Adipocyte (in vitro differentiated cells): ENCODE data around the gene PRDM8.
"Not testable (repeated sequence)": the region's sequence is repeated elsewhere in the genome, so short reads cannot be mapped to it uniquely, and the experiment has no call there.

Experiments
- DNase-seq: peaks from one replicate; pipeline ENCODE4 v3.0.0-alpha.2; 2015; ENCODE audit warnings: low read depth
- H3K27me3 ChIP-seq: replicated peaks from 2 replicates; pipeline ENCODE4 v1.7.0; 2013; ENCODE audit warnings: mild to moderate bottlenecking, low read length, moderate library complexity; ENCODE audit not compliant: control insufficient read depth, insufficient read depth
- H3K36me3 ChIP-seq: 2 replicates; pipeline ENCODE4 v1.7.0; 2013; ENCODE audit warnings: low read length, mild to moderate bottlenecking, moderate library complexity; ENCODE audit not compliant: control insufficient read depth, insufficient read depth, severe bottlenecking
- H3K4me1 ChIP-seq: 2 replicates; pipeline ENCODE4 v1.7.0; 2013; ENCODE audit warnings: mild to moderate bottlenecking, low read length, moderate library complexity; ENCODE audit not compliant: control insufficient read depth, insufficient read depth
- H3K4me3 ChIP-seq: 2 replicates; pipeline ENCODE4 v1.7.0; 2013; ENCODE audit warnings: mild to moderate bottlenecking, low read length, moderate library complexity
- H3K9ac ChIP-seq: 2 replicates; pipeline ENCODE4 v1.7.0; 2013; ENCODE audit warnings: mild to moderate bottlenecking, low read length, moderate library complexity
- H3K9me3 ChIP-seq: 2 replicates; pipeline ENCODE4 v1.7.0; 2013; ENCODE audit warnings: mild to moderate bottlenecking, low read length, moderate library complexity; ENCODE audit not compliant: control insufficient read depth

The PRDM8 gene

DNA sequence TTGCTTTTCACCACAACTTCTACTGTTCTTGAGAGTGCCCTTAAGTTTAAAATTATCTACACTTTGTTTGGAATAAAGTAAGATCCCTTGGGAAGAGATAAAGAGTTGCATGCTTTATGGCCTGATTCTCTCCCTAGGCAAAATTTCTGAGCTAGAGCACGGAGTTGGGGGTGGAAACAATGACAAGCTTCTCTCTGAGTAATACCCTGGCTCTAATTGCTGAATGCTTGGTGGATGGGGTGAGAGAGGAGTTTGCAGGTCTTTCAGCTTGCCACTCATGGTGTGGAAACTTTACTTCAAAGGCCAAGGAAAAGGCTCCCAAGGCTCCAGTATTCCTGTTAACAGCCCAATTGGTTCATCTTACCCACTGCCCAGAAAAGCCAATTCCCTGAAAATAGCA, 26.1 kb upstream of the PRDM8 start:
- H3K27me3 ChIP-seq, result no peaks in the 10 kb centered on the region
- no peaks in the 10 kb centered on the region for H3K9me3 ChIP-seq

GRCh38 chr4:80171656-80172055, 25.6 kb upstream of the PRDM8 start:
- no peak for DNase-seq

More for the DNA sequence above, 26.1 kb upstream of the PRDM8 start:
- H3K4me1 ChIP-seq, result peaks cover 19% of the 10 kb centered on the region
- H3K9ac ChIP-seq, result peak overlapping the region; percentile 26
- peak; percentile 71 for DNase-seq
- no peaks in the 10 kb centered on the region for H3K36me3 ChIP-seq
- no peak overlapping the region for H3K4me3 ChIP-seq

GRCh38 chr4:80172203-80172602, 25.1 kb upstream of the PRDM8 start:
- H3K4me1 ChIP-seq, result peaks cover 19% of the 10 kb centered on the region

More at GRCh38 chr4:80171656-80172055, 25.6 kb upstream of the PRDM8 start:
- peaks cover 19% of the 10 kb centered on the region for H3K4me1 ChIP-seq
- no peak overlapping the region for H3K9ac ChIP-seq
- H3K9me3 ChIP-seq, result no peaks in the 10 kb centered on the region
- no peak overlapping the region for H3K4me3 ChIP-seq
- no peaks in the 10 kb centered on the region for H3K27me3 ChIP-seq
- no peaks in the 10 kb centered on the region for H3K36me3 ChIP-seq

DNA sequence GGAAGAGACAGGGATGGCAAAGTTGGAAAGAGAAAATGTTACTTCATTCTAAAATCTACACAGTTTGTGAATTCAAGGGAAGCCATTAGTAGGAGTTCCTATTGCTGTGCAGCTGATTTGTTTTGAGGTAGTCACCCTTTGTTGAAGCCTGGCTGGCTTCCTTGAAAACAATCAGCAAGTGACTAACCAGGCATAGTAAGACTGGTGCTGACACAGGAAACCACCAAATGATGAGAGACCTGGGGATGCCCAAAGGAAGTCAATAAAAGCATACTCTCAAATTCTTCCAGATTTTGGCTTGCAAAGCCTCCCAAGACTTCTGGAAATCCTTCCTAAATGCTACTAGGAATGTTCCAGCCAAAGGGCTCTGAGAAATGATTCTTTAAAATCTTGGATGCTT, 23.9 kb upstream of the PRDM8 start:
- Histone ChIP-seq H3K9me3 (peaks cover 2% of the 10 kb centered on the region), H3K36me3 (no peaks in the 10 kb centered on the region), H3K9ac (no peak overlapping the region), H3K27me3 (no peaks in the 10 kb centered on the region), H3K4me1 (peaks cover 19% of the 10 kb centered on the region), H3K4me3 (no peak overlapping the region)
- DNase-seq, result peak; percentile 38

More at GRCh38 chr4:80172203-80172602, 25.1 kb upstream of the PRDM8 start:
- no peak for DNase-seq
- no peaks in the 10 kb centered on the region for H3K9me3 ChIP-seq
- H3K4me3 ChIP-seq, result no peak overlapping the region
- H3K27me3 ChIP-seq, result no peaks in the 10 kb centered on the region
- no peaks in the 10 kb centered on the region for H3K36me3 ChIP-seq
- H3K9ac ChIP-seq, result no peak overlapping the region

- DNase-seq, result peak; percentile 20
- H3K4me1 ChIP-seq, result peaks cover 19% of the 10 kb centered on the region
- no peaks in the 10 kb centered on the region for H3K36me3 ChIP-seq
- peaks cover 7% of the 10 kb centered on the region for H3K9me3 ChIP-seq
- H3K27me3 ChIP-seq, result no peaks in the 10 kb centered on the region
- H3K4me3 ChIP-seq, result peak overlapping the region; percentile 1
- H3K9ac ChIP-seq, result no peak overlapping the region
Observed at GRCh38 chr4:80173841-80174240, 23.5 kb upstream of the PRDM8 start.

DNA sequence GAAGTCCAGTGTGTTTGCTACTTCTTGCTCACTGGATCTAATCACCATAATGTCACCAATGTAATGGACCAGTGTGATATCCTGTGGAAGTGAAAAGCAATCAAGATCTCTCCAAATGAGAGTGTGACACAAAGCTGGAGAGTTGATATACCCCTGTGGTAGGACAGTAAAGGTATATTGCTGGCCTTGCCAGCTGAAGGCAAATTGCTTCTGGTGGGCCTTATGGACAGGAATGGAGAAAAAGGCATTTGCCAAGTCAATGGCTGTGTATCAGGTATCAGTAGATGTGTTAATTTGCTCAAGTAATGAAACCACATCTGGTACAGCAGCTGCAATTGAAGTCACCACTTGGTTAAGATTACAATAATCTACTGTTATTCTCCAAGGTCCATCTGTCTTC, 19.5 kb upstream of the PRDM8 start:
- H3K27me3 ChIP-seq, result not testable (repeated sequence)
- H3K4me1 ChIP-seq, result peaks cover 14% of the 10 kb centered on the region

DNA sequence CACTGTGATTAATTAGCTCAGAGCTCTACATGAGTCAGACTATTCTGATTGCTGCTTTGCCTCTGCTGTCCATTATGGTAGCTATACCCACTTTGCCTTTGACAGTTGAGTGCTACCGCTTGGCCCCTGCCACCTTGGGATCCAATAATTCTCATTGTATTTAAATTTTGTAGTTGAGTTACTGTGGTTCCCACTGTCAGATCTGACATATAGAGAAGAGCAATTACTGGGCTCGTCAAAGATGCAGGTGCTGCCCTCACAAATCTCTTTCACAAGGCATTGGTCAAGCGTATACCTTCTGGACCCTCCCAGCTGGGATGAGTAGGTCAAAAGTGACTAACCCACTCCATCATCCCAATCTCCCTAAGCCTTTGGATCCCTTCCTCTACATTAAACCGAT, 18.3 kb upstream of the PRDM8 start:
- no peak overlapping the region for H3K4me3 ChIP-seq
- peaks cover 9% of the 10 kb centered on the region for H3K4me1 ChIP-seq
- no peaks in the 10 kb centered on the region for H3K27me3 ChIP-seq
- no peaks in the 10 kb centered on the region for H3K36me3 ChIP-seq
- H3K9me3 ChIP-seq, result peaks cover 12% of the 10 kb centered on the region
- DNase-seq, result no peak
- no peak overlapping the region for H3K9ac ChIP-seq

More for the DNA sequence above, 19.5 kb upstream of the PRDM8 start:
- H3K4me3 ChIP-seq, H3K9ac ChIP-seq, DNase-seq, H3K36me3 ChIP-seq: not testable (repeated sequence)
- peaks cover 12% of the 10 kb centered on the region for H3K9me3 ChIP-seq

- Histone ChIP-seq H3K9ac (no peak overlapping the region), H3K9me3 (peaks cover 12% of the 10 kb centered on the region), H3K4me3 (no peak overlapping the region), H3K36me3 (no peaks in the 10 kb centered on the region), H3K27me3 (no peaks in the 10 kb centered on the region), H3K4me1 (peaks cover 8% of the 10 kb centered on the region)
- DNase-seq, result no peak
Observed at GRCh38 chr4:80179637-80180161, 17.6 kb upstream of the PRDM8 start.

GRCh38 chr4:80180743-80181142, 16.6 kb upstream of the PRDM8 start:
- no peak overlapping the region for H3K4me3 ChIP-seq
- no peaks in the 10 kb centered on the region for H3K27me3 ChIP-seq
- DNase-seq, result peak; percentile 25
- H3K36me3 ChIP-seq, result no peaks in the 10 kb centered on the region
- H3K9ac ChIP-seq, result no peak overlapping the region
- H3K4me1 ChIP-seq, result peaks cover 16% of the 10 kb centered on the region
- peaks cover 12% of the 10 kb centered on the region for H3K9me3 ChIP-seq

GRCh38 chr4:80182237-80182866, 15.0 kb upstream of the PRDM8 start:
- DNase-seq, result no peak
- no peaks in the 10 kb centered on the region for H3K27me3 ChIP-seq
- no peak overlapping the region for H3K4me3 ChIP-seq

DNA sequence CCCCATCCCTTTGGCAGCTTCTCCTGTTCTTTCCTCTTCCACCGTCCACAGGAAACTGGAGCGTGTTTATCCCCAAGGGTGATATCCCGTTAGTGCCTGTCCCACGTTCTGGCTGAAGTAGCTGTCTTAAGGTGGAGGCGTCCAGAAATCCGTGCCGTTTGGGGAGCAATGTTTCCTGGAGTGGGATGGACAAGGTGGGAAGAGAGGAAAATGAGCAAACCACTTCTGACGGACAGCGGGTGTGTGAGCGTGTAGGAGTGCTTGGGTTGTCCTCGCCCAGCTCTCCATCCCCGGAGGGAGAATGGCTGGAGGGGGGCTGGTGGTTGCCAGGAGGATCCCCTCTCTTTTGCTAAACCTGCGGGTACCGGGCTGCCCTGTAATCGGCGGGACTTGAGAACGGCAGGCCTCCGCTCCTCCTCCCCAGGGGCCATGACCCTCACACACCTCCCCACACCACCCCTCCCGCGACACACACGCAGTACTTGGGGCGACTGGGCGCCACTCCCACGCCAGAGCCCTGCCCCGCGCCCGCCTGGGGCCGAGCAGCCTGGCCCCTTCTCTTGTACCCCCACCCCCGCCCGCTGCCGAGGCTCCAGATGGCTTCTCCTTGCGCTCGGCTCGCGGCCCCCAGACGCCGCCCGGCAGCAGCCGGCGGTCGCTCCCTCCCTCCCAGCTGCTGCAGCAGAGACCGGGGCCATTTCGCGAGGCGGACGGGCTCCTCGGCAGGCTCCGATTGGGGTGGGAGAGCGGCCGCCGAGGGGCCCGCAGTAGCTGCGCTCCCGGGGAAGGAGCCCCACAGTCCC, 13.9 kb upstream of the PRDM8 start:
- Histone ChIP-seq H3K4me1 (peaks cover 17% of the 10 kb centered on the region), H3K27me3 (no peaks in the 10 kb centered on the region), H3K9ac (peak overlapping the region; percentile 91), H3K9me3 (peaks cover 9% of the 10 kb centered on the region), H3K4me3 (peak overlapping the region; percentile 95), H3K36me3 (no peaks in the 10 kb centered on the region)
- no peak for DNase-seq

More at GRCh38 chr4:80182237-80182866, 15.0 kb upstream of the PRDM8 start:
- no peak overlapping the region for H3K9ac ChIP-seq
- H3K4me1 ChIP-seq, result peaks cover 17% of the 10 kb centered on the region
- peaks cover 12% of the 10 kb centered on the region for H3K9me3 ChIP-seq
- no peaks in the 10 kb centered on the region for H3K36me3 ChIP-seq
